H1 (cell line): ENCODE measurements around the gene ARID3B. TPM values are rescaled to one million over a fixed set of nuclear protein-coding genes. Genes with fewer than 3 reads are reported as not detected.

Source experiments
- CTCF ChIA-PET: fragments of 300-600 bp; sonication (Branson Sonifier 250); formaldehyde crosslinking; loops from one replicate; lab custom pipeline; 2021; ENCODE audit not compliant: partially characterized antibody; lab: Charles Lee
- POLR2A ChIA-PET: fragments of 300-600 bp; sonication (Branson Sonifier 250); formaldehyde crosslinking; loops from one replicate; lab custom pipeline; 2021; ENCODE audit warnings: inconsistent platforms; ENCODE audit not compliant: partially characterized antibody; lab: Charles Lee
- DNase-seq, 2 experiments: peaks; one replicate each; pipeline versions ENCODE4 v3.0.0 to v3.0.0-alpha.2; 2010 to 2022; ENCODE audit warnings: low spot score in 2 of 2, low read depth in 1 of 2, mixed read lengths in 1 of 2
- FAIRE-seq: peaks from 2 replicates; lab custom pipeline; 2011; peaks lifted over from hg19 to GRCh38; lab: Jason Lieb, UNC
- H2AFZ ChIP-seq: 2 replicates; pipeline ENCODE4 v1.8.1; 2012; ENCODE audit warnings: low read length, inconsistent platforms
- H2AK5ac ChIP-seq: 2 replicates; pipeline ENCODE4 v1.6.1; 2013; ENCODE audit warnings: low read depth, low read length
- H2BK120ac ChIP-seq: replicated peaks from 2 replicates; pipeline ENCODE3; 2013; ENCODE audit warnings: low read depth, low read length, inconsistent platforms
- H2BK12ac ChIP-seq: 2 replicates; pipeline ENCODE4 v1.6.1; 2013; ENCODE audit warnings: low read depth, low read length
- H2BK15ac ChIP-seq: 2 replicates; pipeline ENCODE4 v1.6.1; 2013; ENCODE audit warnings: low read length
- H2BK20ac ChIP-seq: 2 replicates; pipeline ENCODE4 v1.6.1; 2013; ENCODE audit warnings: low read length
- H2BK5ac ChIP-seq: 2 replicates; pipeline ENCODE4 v1.6.1; 2013; ENCODE audit warnings: low read depth, low read length
- H3K14ac ChIP-seq: 2 replicates; pipeline ENCODE4 v1.6.1; 2013; ENCODE audit warnings: inconsistent platforms; ENCODE audit not compliant: insufficient read length
- H3K18ac ChIP-seq: 2 replicates; pipeline ENCODE4 v1.6.1; 2013; ENCODE audit warnings: low read length; ENCODE audit errors: extremely low read depth
- H3K23ac ChIP-seq: 2 replicates; pipeline ENCODE4 v1.6.1; 2013; ENCODE audit warnings: inconsistent platforms; ENCODE audit not compliant: insufficient read length
- H3K23me2 ChIP-seq: 2 replicates; pipeline ENCODE4 v1.6.1; 2013; ENCODE audit warnings: low read depth, low read length
- H3K27ac ChIP-seq: 2 replicates; pipeline ENCODE4 v1.6.1; 2011; ENCODE audit warnings: low read depth, low read length, inconsistent platforms
- H3K27me3 ChIP-seq, 4 experiments: replicated peaks in 1 of 4; 1 replicate in 1 of 4; 2 replicates in 3 of 4; pipeline versions ENCODE4 v1.6.1 to v1.8.1; 2011 to 2013; ENCODE audit warnings: low read length in 3 of 4, mild to moderate bottlenecking in 3 of 4, inconsistent platforms in 2 of 4, mixed read lengths in 2 of 4, moderate library complexity in 1 of 4; ENCODE audit not compliant: control insufficient read depth in 3 of 4, insufficient read depth in 3 of 4; ENCODE audit errors: extremely low read depth in 1 of 4
- H3K36me3 ChIP-seq, 4 experiments: 2 replicates each; pipeline versions ENCODE4 v1.6.1 to v1.8.1; 2011 to 2013; ENCODE audit warnings: mild to moderate bottlenecking in 4 of 4, low read length in 3 of 4, moderate library complexity in 2 of 4, control low read depth in 1 of 4, inconsistent platforms in 1 of 4; ENCODE audit not compliant: insufficient read depth in 4 of 4, control insufficient read depth in 2 of 4
- H3K4ac ChIP-seq: replicated peaks from 2 replicates; pipeline ENCODE3; 2013; ENCODE audit warnings: low read length, low read depth, mixed read lengths, inconsistent platforms; ENCODE audit not compliant: insufficient read length
- H3K4me1 ChIP-seq, 4 experiments: replicated peaks in 1 of 4; 1 replicate in 1 of 4; 2 replicates in 3 of 4; pipeline versions ENCODE4 v1.6.1 to v1.8.1; 2011 to 2013; ENCODE audit warnings: low read length in 3 of 4, inconsistent platforms in 2 of 4, mixed read lengths in 1 of 4; ENCODE audit not compliant: insufficient read depth in 4 of 4, control insufficient read depth in 3 of 4
- H3K4me2 ChIP-seq, 2 experiments: 2 replicates each; pipeline versions ENCODE4 v1.6.1 to v1.8.1; 2011 to 2013; ENCODE audit warnings: low read depth in 2 of 2, low read length in 2 of 2, control low read depth in 1 of 2, inconsistent platforms in 1 of 2, mild to moderate bottlenecking in 1 of 2; ENCODE audit not compliant: insufficient read depth in 1 of 2
- H3K4me3 ChIP-seq, 4 experiments: fragments of 200-600, 300-600 bp in 1 of 4; sonication (generic), shearing (Covaris generic), sonication (Bioruptor Twin) in 1 of 4; 2 replicates each; pipeline versions ENCODE4 v1.5.1 to v1.8.1; 2011 to 2016; ENCODE audit warnings: low read length in 4 of 4, low read depth in 3 of 4, control low read depth in 2 of 4, inconsistent platforms in 2 of 4, mild to moderate bottlenecking in 2 of 4, mixed read lengths in 1 of 4, moderate library complexity in 1 of 4; ENCODE audit not compliant: insufficient read depth in 2 of 4; ENCODE audit errors: extremely low read depth in 1 of 4
- H3K56ac ChIP-seq: replicated peaks from 2 replicates; pipeline ENCODE3; 2013; ENCODE audit warnings: low read depth, mild to moderate bottlenecking, mixed read lengths, low read length, inconsistent platforms; ENCODE audit not compliant: insufficient read length
- H3K79me1 ChIP-seq: 2 replicates; pipeline ENCODE4 v1.6.1; 2013; ENCODE audit warnings: low read depth, low read length, control low read depth
- H3K79me2 ChIP-seq, 2 experiments: 2 replicates each; pipeline versions ENCODE4 v1.6.1 to v1.8.1; 2012 to 2013; ENCODE audit warnings: low read length in 2 of 2, mild to moderate bottlenecking in 2 of 2, inconsistent platforms in 1 of 2; ENCODE audit not compliant: insufficient read depth in 2 of 2, control insufficient read depth in 1 of 2
- H3K9ac ChIP-seq, 4 experiments: replicated peaks in 1 of 4; 1 replicate in 1 of 4; 2 replicates in 3 of 4; pipeline versions ENCODE4 v1.6.1 to v1.8.1; 2011 to 2013; ENCODE audit warnings: low read depth in 3 of 4, low read length in 3 of 4, control low read depth in 2 of 4, mild to moderate bottlenecking in 2 of 4, moderate library complexity in 2 of 4, inconsistent platforms in 1 of 4; ENCODE audit errors: extremely low read depth in 1 of 4
- H3K9me3 ChIP-seq, 2 experiments: 2 replicates each; pipeline versions ENCODE4 v1.6.1 to v1.8.1; 2012 to 2013; ENCODE audit warnings: mild to moderate bottlenecking in 2 of 2, moderate library complexity in 2 of 2, control low read depth in 1 of 2, inconsistent platforms in 1 of 2, low read depth in 1 of 2, low read length in 1 of 2, mixed read lengths in 1 of 2; ENCODE audit not compliant: insufficient read depth in 2 of 2
- H4K20me1 ChIP-seq, 2 experiments: replicated peaks in 1 of 2; 2 replicates each; pipeline versions ENCODE3 to v1.8.1; 2011 to 2013; ENCODE audit warnings: inconsistent platforms in 2 of 2, low read length in 2 of 2, mild to moderate bottlenecking in 1 of 2; ENCODE audit not compliant: insufficient read depth in 2 of 2, control insufficient read depth in 1 of 2
- H4K5ac ChIP-seq: 2 replicates; pipeline ENCODE4 v1.6.1; 2013; ENCODE audit warnings: low read length, low read depth, mixed read lengths, inconsistent platforms; ENCODE audit not compliant: insufficient read length
- H4K8ac ChIP-seq: 2 replicates; pipeline ENCODE4 v1.8.0; 2013; ENCODE audit warnings: mild to moderate bottlenecking, moderate library complexity, low read length, inconsistent platforms; ENCODE audit not compliant: insufficient read depth; ENCODE audit errors: extremely low read depth
- H4K91ac ChIP-seq: replicated peaks from 2 replicates; pipeline ENCODE3; 2013; ENCODE audit warnings: low read length, mixed read lengths, inconsistent platforms; ENCODE audit not compliant: insufficient read length
- BCL11A ChIP-seq, 2 experiments: IDR thresholded peaks; one replicate each; pipeline ENCODE4 v1.6.1; 2011; ENCODE audit warnings: low read depth in 2 of 2, low read length in 2 of 2, mild to moderate bottlenecking in 2 of 2
- CBX5 ChIP-seq: fragments of 300-800, 300-1000 bp; sonication (generic); IDR thresholded peaks from 2 replicates; pipeline ENCODE4 v1.7.1; 2016; ENCODE audit warnings: antibody characterized with exemption, low read length, low read depth
- NRF1 ChIP-seq: IDR thresholded peaks from 2 replicates; pipeline ENCODE4 v1.6.1; 2011; ENCODE audit warnings: mild to moderate bottlenecking, low read depth, low read length, improper control_type of control experiment
- SIRT6 ChIP-seq: IDR thresholded peaks from one replicate; pipeline ENCODE4 v1.7.1; 2012; ENCODE audit warnings: low read length, inconsistent platforms
- SP2 ChIP-seq: IDR thresholded peaks from 2 replicates; pipeline ENCODE4 v1.6.1; 2012; ENCODE audit warnings: mild to moderate bottlenecking, low read length, inconsistent platforms
- WGBS, 2 experiments: shearing (Covaris generic) in 1 of 2; methylation state at CpG; one replicate each; pipeline versions ENCODE4 v1.1.6 to v1.1.7; 2013 to 2015; ENCODE audit warnings: low lambda C conversion rate in 2 of 2, mixed read lengths in 2 of 2, inconsistent platforms in 1 of 2, low coverage in 1 of 2, missing lambda C conversion rate in 1 of 2; ENCODE audit not compliant: insufficient replicate concordance in 2 of 2, insufficient coverage in 1 of 2, insufficient read length in 1 of 2; ENCODE audit errors: extremely low coverage in 1 of 2, missing lambda C conversion rate in 1 of 2; 5-methylcytosine and 5-hydroxymethylcytosine counted together
- polyA plus RNA-seq, 7 experiments: library from polyadenylated mRNA; depleted of rRNA in 3 of 7; stranded (reverse) in 5 of 7; unstranded in 2 of 7; fragments of >200 nt in 5 of 7; fragments of 200-250 nt in 2 of 7; gene quantifications; 1 replicate in 5 of 7; 2 replicates in 1 of 7; 4 replicates in 1 of 7; pipeline versions ENCODE4 v1.2.1 to v1.2.3, GENCODE V29; 2011 to 2013; ENCODE audit warnings: missing spikeins in 2 of 7, mixed read lengths in 2 of 7
- total RNA-seq: library from RNA; stranded (reverse); fragmentation: NEBNext Ultra II Directional; extraction: Animal tissue kit (Norgen Biotek cat#: 25700); gene quantifications from 2 replicates; pipeline ENCODE4 v1.2.1, GENCODE V29; 2021

The ARID3B gene
- total and polyA plus RNA-seq, 2 of the 8 experiments (the other 6 are each of a cell fraction or from before 2014, with no cell fraction given) = 81.0 to 115 TPM

GRCh38 chr15:74571191-74571590, 30.2 kb downstream of the ARID3B start:
- no peak overlapping the region for H3K18ac ChIP-seq
- H3K9ac ChIP-seq = no peak overlapping the region
- H3K9me3 ChIP-seq = no peaks in the 10 kb centered on the region
- H3K23me2 ChIP-seq = no peaks in the 10 kb centered on the region
- H3K36me3 ChIP-seq = peaks cover 17 to 62% (median 47%) of the 10 kb centered on the region in 4 experiments
- WGBS, 2 experiments = 83% methylated on average over 3 of the region's 3 CpGs; no CpG with 5 or more reads in 1 of the 2 experiments
- DNase-seq (no peak), FAIRE-seq (no peak)
- H2BK120ac ChIP-seq = no peak overlapping the region
- no peaks in the 10 kb centered on the region for H3K27me3 ChIP-seq
- no peak overlapping the region for H3K23ac ChIP-seq
- peaks cover 12% of the 10 kb centered on the region for H3K79me1 ChIP-seq
- H4K91ac ChIP-seq = no peak overlapping the region
- H4K20me1 ChIP-seq = peaks cover 2 to 19% of the 10 kb centered on the region in 2 experiments
- H4K8ac ChIP-seq = no peak overlapping the region
- H3K27ac ChIP-seq = no peak overlapping the region
- no peak overlapping the region for H2BK15ac ChIP-seq
- H3K56ac ChIP-seq = no peak overlapping the region
- H2BK5ac ChIP-seq = no peak overlapping the region
- no peak overlapping the region for H3K14ac ChIP-seq
- no peak for TF ChIP-seq CBX5
- TF ChIP-seq BCL11A (IDR thresholded peaks at IDR 0.05; ENCODE audit: low read depth in 2 of 2, low read length in 2 of 2) = no peak
- no peak for TF ChIP-seq SP2
- TF ChIP-seq NRF1 = no peak
- TF ChIP-seq SIRT6 = no peak
- CTCF ChIA-PET = interaction anchor here (1.4 kb wide), 1 partner anchor 50 kb away, joined by 4 read pairs; no protein-coding TSS in a partner anchor
- POLR2A ChIA-PET = interaction anchor here (0.6 to 1.4 kb wide), 2 partner anchors 18 to 26 kb away, joined by 3 read pairs; no protein-coding TSS in a partner anchor
- H2AK5ac ChIP-seq = no peak overlapping the region
- no peak overlapping the region for H2BK12ac ChIP-seq
- no peak overlapping the region for H3K4me3 ChIP-seq
- peaks cover 4 to 44% of the 10 kb centered on the region in 2 experiments for H3K79me2 ChIP-seq
- H4K5ac ChIP-seq = no peak overlapping the region
- H3K4ac ChIP-seq = no peak overlapping the region
- no peak overlapping the region for H2BK20ac ChIP-seq
- no peak overlapping the region for H2AFZ ChIP-seq
- H3K4me1 ChIP-seq = no peaks in the 10 kb centered on the region
- H3K4me2 ChIP-seq = no peak overlapping the region
